Fibroblast of skin of left biceps (primary cell): ENCODE results near the gene ISG15.
"Not testable (repeated sequence)": the region's sequence is repeated elsewhere in the genome, so short reads cannot be mapped to it uniquely, and the experiment has no call there.

Experiments
- DNase-seq, 2 experiments: peaks; one replicate each; pipeline ENCODE4 v3.0.0-alpha.2; 2013; ENCODE audit warnings: low read depth in 2 of 2

ISG15 gene

GRCh38 chr1:975365-975764, 37.9 kb upstream of the ISG15 start:
- DNase-seq = no peak

GRCh38 chr1:975896-976683, 37.2 kb upstream of the ISG15 start:
- no peak for DNase-seq

- not testable (repeated sequence) for DNase-seq
Observed at GRCh38 chr1:976791-977190, 36.5 kb upstream of the ISG15 start.

GRCh38 chr1:978069-978834, 35.0 kb upstream of the ISG15 start:
- no peak for DNase-seq

- no peak for DNase-seq
Observed at GRCh38 chr1:978835-979743, 34.2 kb upstream of the ISG15 start.

GRCh38 chr1:979744-980072, 33.6 kb upstream of the ISG15 start:
- DNase-seq = no peak

- DNase-seq = no peak
Observed at GRCh38 chr1:980137-980571, 33.1 kb upstream of the ISG15 start.

- DNase-seq = no peak
Observed at GRCh38 chr1:980602-981395, 32.5 kb upstream of the ISG15 start.

GRCh38 chr1:981491-981954, 31.8 kb upstream of the ISG15 start:
- DNase-seq = no peak

GRCh38 chr1:981955-982558, 31.2 kb upstream of the ISG15 start, which contains the start of gene PERM1:
Gene PERM1 (minus strand): TSS chr1:982093. CDS start chr1:981029, 1,064 bp downstream.
- DNase-seq = no peak

GRCh38 chr1:982765-983436, 30.4 kb upstream of the ISG15 start:
- DNase-seq = no peak

- DNase-seq = no peak
Observed at GRCh38 chr1:983798-984475, 29.4 kb upstream of the ISG15 start.

- no peak for DNase-seq
Observed at GRCh38 chr1:984476-984814, 28.9 kb upstream of the ISG15 start.

GRCh38 chr1:985126-985525, 28.2 kb upstream of the ISG15 start:
- no peak for DNase-seq

- not testable (repeated sequence) for DNase-seq
Observed at GRCh38 chr1:988061-988460, 25.2 kb upstream of the ISG15 start.

- DNase-seq = not testable (repeated sequence)
Observed at GRCh38 chr1:991275-991674, 22.0 kb upstream of the ISG15 start.

GRCh38 chr1:991895-992294, 21.4 kb upstream of the ISG15 start:
- DNase-seq = no peak

- DNase-seq = no peak
Observed at GRCh38 chr1:992362-992761, 20.9 kb upstream of the ISG15 start.

GRCh38 chr1:993379-993995, 19.8 kb upstream of the ISG15 start:
- no peak for DNase-seq
